SK-N-MC (cell line): ENCODE results near the gene ICAM2.

Experiments
- DNase-seq: peaks from one replicate; pipeline ENCODE4 v3.0.0-alpha.2; 2011; ENCODE audit warnings: low read depth, low spot score
- H3K27ac ChIP-seq: fragments of 200-600 bp; sonication (generic); 2 replicates; pipeline ENCODE4 v1.5.1; 2016; ENCODE audit warnings: mixed run types
- H3K36me3 ChIP-seq: fragments of 200-600 bp; sonication (generic); 2 replicates; pipeline ENCODE4 v1.6.1; 2017; ENCODE audit warnings: antibody characterized with exemption, low read length, mixed read lengths; ENCODE audit not compliant: insufficient read depth
- H3K4me3 ChIP-seq: fragments of 200-600 bp; sonication (generic); 2 replicates; pipeline ENCODE4 v1.5.1; 2016
- H3K9ac ChIP-seq: fragments of 200-600 bp; sonication (generic); 2 replicates; pipeline ENCODE4 v1.8.0; 2017; ENCODE audit warnings: mixed run types, mixed read lengths; ENCODE audit not compliant: insufficient read length
- H3K9me3 ChIP-seq: fragments of 200-600 bp; sonication (generic); 2 replicates; pipeline ENCODE4 v1.6.1; 2017; ENCODE audit warnings: low read depth, mild to moderate bottlenecking, antibody characterized with exemption, low read length, moderate library complexity, mixed read lengths
- EZH2 ChIP-seq: fragments of 200-600 bp; sonication (generic); IDR thresholded peaks from one replicate; pipeline ENCODE4 v1.6.1; 2017; ENCODE audit warnings: antibody characterized with exemption
- FOXP2 ChIP-seq: optimal IDR thresholded peaks from 2 replicates; pipeline ENCODE3; 2011; ENCODE audit warnings: mild to moderate bottlenecking, moderate library complexity; ENCODE audit not compliant: insufficient read depth; ENCODE audit errors: extremely low read length, control extremely low read depth
- POLR2AphosphoS5 ChIP-seq: IDR thresholded peaks from 2 replicates; pipeline ENCODE4 v1.6.1; 2012; ENCODE audit warnings: mild to moderate bottlenecking, low read depth, low read length, borderline replicate concordance

Gene ICAM2

GRCh38 chr17:64053101-64053500 is 32.7 kb upstream of the ICAM2 start:
- Histone ChIP-seq H3K4me3 (no peak overlapping the region), H3K9me3 (no peaks in the 10 kb centered on the region), H3K9ac (no peak overlapping the region), H3K27ac (no peak overlapping the region), H3K36me3 (no peaks in the 10 kb centered on the region)
- TF ChIP-seq EZH2 (no peak), FOXP2 (no peak), POLR2AphosphoS5 (no peak)
- DNase-seq: no peak

GRCh38 chr17:64051153-64051552 is 30.7 kb upstream of the ICAM2 start:
- H3K4me3 ChIP-seq: no peak overlapping the region
- H3K9me3 ChIP-seq: no peaks in the 10 kb centered on the region
- H3K27ac ChIP-seq: no peak overlapping the region
- no peaks in the 10 kb centered on the region for H3K36me3 ChIP-seq
- H3K9ac ChIP-seq: no peak overlapping the region
- DNase-seq: no peak
- no peak for TF ChIP-seq POLR2AphosphoS5
- no peak for TF ChIP-seq FOXP2
- no peak for TF ChIP-seq EZH2

- Histone ChIP-seq H3K36me3 (no peaks in the 10 kb centered on the region), H3K9ac (no peak overlapping the region), H3K4me3 (no peak overlapping the region), H3K27ac (no peak overlapping the region), H3K9me3 (no peaks in the 10 kb centered on the region)
- DNase-seq: no peak
- TF ChIP-seq POLR2AphosphoS5 (no peak), FOXP2 (no peak), EZH2 (no peak)
Measured at GRCh38 chr17:64048805-64049204, 28.4 kb upstream of the ICAM2 start.

- TF ChIP-seq EZH2 (no peak), POLR2AphosphoS5 (no peak), FOXP2 (no peak)
- H3K36me3 ChIP-seq: no peaks in the 10 kb centered on the region
- no peak for DNase-seq
- no peak overlapping the region for H3K27ac ChIP-seq
- no peaks in the 10 kb centered on the region for H3K9me3 ChIP-seq
- no peak overlapping the region for H3K4me3 ChIP-seq
- H3K9ac ChIP-seq: no peak overlapping the region
Measured at GRCh38 chr17:64045176-64045575, 24.7 kb upstream of the ICAM2 start.

GRCh38 chr17:64042700-64043485 is 22.5 kb upstream of the ICAM2 start:
- H3K36me3 ChIP-seq: no peaks in the 10 kb centered on the region
- no peak overlapping the region for H3K9ac ChIP-seq
- H3K27ac ChIP-seq: no peak overlapping the region
- no peak for DNase-seq
- TF ChIP-seq POLR2AphosphoS5: no peak
- no peak for TF ChIP-seq FOXP2
- no peak for TF ChIP-seq EZH2
- no peaks in the 10 kb centered on the region for H3K9me3 ChIP-seq
- no peak overlapping the region for H3K4me3 ChIP-seq

GRCh38 chr17:64041912-64042311 is 21.5 kb upstream of the ICAM2 start:
- Histone ChIP-seq H3K9ac (no peak overlapping the region), H3K9me3 (no peaks in the 10 kb centered on the region), H3K4me3 (no peak overlapping the region), H3K36me3 (no peaks in the 10 kb centered on the region), H3K27ac (no peak overlapping the region)
- DNase-seq: no peak
- TF ChIP-seq POLR2AphosphoS5 (no peak), FOXP2 (no peak), EZH2 (no peak)

- H3K9me3 ChIP-seq: no peaks in the 10 kb centered on the region
- H3K4me3 ChIP-seq: no peak overlapping the region
- TF ChIP-seq FOXP2: no peak
- no peak for TF ChIP-seq EZH2
- TF ChIP-seq POLR2AphosphoS5: no peak
- DNase-seq: no peak
- no peak overlapping the region for H3K9ac ChIP-seq
- no peak overlapping the region for H3K27ac ChIP-seq
- no peaks in the 10 kb centered on the region for H3K36me3 ChIP-seq
Measured at GRCh38 chr17:64040206-64040605, 19.8 kb upstream of the ICAM2 start.

- H3K36me3 ChIP-seq: no peaks in the 10 kb centered on the region
- H3K4me3 ChIP-seq: no peak overlapping the region
- TF ChIP-seq FOXP2 (no peak), EZH2 (no peak), POLR2AphosphoS5 (no peak)
- no peak overlapping the region for H3K9ac ChIP-seq
- H3K9me3 ChIP-seq: no peaks in the 10 kb centered on the region
- no peak overlapping the region for H3K27ac ChIP-seq
- DNase-seq: no peak
Measured at GRCh38 chr17:64039106-64039400, 18.6 kb upstream of the ICAM2 start.
